C4-2B (cell line): ENCODE results near the gene TLN1.

ENCODE experiments used
- H3K27ac ChIP-seq: fragments of 450-650 bp; 2 replicates; pipeline ENCODE4 v1.5.1; 2017
- ZFX ChIP-seq: fragments of 450-650 bp; IDR thresholded peaks from 2 replicates; pipeline ENCODE4 v1.6.1; 2017
- TF ChIP-seq, protein P1 (sequence below): fragments of 450-650 bp; conservative IDR thresholded peaks from 2 replicates; pipeline ENCODE4 v1.5.1; 2017; ENCODE audit warnings: mild to moderate bottlenecking

The TLN1 gene

DNA sequence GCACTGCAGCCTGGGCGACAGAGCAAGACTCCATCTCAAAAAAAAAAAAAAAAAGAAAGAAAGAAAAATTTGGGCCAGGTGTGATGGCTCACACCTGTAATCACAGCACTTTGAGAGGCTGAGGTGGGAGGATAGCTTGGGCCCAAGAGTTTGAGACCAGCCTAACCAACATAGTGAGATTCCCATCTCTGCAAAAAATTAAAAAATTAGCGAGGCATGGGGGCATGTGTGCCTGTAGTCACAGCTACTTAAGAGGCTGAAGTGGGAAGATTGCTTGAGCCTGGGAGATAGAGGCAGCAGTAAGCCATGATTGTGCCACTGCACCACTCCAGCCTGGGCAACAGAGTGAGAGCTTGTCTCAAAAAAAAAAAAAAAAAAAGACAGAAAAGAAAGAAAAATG, 78.4 kb downstream of the TLN1 start:
- no peak overlapping the region for H3K27ac ChIP-seq
- TF ChIP-seq, protein P1, sequence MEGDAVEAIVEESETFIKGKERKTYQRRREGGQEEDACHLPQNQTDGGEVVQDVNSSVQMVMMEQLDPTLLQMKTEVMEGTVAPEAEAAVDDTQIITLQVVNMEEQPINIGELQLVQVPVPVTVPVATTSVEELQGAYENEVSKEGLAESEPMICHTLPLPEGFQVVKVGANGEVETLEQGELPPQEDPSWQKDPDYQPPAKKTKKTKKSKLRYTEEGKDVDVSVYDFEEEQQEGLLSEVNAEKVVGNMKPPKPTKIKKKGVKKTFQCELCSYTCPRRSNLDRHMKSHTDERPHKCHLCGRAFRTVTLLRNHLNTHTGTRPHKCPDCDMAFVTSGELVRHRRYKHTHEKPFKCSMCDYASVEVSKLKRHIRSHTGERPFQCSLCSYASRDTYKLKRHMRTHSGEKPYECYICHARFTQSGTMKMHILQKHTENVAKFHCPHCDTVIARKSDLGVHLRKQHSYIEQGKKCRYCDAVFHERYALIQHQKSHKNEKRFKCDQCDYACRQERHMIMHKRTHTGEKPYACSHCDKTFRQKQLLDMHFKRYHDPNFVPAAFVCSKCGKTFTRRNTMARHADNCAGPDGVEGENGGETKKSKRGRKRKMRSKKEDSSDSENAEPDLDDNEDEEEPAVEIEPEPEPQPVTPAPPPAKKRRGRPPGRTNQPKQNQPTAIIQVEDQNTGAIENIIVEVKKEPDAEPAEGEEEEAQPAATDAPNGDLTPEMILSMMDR: no peak

- no peak overlapping the region for H3K27ac ChIP-seq
- no peak for TF ChIP-seq ZFX
- TF ChIP-seq, protein P1: no peak
These were observed 79.2 kb downstream of the TLN1 start for GRCh38 chr9:35652829-35653209.

GRCh38 chr9:35651956-35652828, 79.8 kb downstream of the TLN1 start:
- H3K27ac ChIP-seq: no peak overlapping the region
- TF ChIP-seq, protein P1: no peak
- no peak for TF ChIP-seq ZFX

DNA sequence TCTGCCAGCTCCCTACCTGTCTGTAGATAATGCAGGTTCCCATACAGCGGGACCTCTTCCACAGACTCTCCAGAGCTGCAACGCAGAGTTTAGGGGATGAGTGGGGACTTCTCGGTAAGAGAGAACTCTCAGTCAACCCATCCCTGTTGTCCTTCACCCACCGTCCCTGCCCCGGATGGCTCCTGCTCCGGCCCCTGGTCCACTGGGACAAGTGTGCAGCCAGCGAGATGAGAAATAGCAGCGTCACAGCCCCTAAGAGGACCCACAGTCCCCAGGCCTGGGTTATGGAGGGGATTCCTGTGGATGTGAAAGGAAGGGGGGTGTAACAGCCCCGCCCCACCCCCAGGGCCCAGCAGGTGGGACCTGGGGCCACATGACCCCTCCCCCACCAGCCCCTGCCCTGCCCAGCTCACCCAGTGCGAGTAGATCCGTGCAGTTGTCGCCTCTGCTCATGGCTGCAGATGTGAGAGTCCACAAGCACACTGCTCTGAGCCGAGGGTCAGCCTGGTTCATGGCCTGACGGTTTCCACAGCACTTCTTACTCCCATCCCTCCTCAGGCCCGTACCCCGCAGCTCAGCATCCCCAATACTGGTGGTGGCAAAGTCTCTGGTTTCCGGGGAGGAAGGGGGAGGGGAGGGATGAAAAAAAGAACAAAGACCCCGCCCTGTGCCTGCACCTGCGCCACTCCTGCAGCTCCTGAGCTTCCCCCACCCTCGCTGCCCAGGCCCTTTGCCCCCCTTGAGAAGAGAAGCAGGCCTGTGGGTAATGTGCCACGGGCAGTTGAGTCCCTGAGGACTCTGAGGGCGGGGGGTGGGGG, 81.4 kb downstream of the TLN1 start, which contains the start of gene SIT1:
SIT1 (minus strand) TSS at position 591 of the 818 bp plus-strand sequence; CDS start at position 513, 78 bp downstream.
- TF ChIP-seq ZFX: no peak
- TF ChIP-seq, protein P1: no peak
- no peak within 1 kb of the TSS for H3K27ac ChIP-seq

DNA sequence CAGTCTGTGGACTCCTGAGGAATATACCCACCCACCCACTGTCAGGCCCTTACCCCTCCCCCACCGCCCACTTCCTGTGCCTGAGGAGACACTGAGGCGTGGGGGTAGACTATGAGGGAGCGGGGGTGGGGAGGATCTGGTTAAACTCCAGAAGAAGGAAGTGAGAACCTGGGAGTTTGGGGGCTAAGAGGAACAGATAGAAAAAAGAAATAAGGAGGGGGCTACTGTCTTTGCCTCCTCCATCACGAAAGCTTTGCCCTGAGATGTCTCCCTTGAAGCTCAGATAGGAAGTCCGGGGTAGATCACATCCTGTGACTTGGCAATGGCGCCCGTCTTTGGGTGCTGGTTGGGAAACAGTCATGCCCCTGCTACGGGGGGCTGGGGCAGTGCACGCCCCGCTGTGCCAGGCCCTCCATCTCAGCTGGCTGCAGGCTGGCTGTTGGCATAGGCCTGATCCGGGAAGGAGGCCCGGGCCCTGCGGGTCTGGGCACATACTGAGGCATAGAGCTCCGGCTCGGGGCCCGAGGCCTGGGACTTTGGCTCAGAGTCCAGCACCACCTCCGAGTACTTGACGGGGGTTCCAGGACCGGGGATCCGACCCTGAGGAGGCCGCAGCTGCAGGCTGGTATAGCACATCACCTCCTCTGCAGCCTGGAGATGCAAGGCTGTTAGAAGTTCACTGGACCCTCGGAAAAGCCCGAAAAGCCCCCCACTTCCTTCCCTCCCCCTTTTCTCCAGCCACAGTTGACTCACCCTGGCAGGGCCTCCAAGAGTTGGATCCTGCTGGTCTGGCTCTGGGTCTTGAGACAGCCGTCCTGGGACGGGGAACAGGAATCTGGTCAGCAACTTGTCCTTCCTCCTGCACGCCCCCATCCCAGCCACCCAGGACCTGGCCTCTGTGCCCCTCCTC, 82.3 kb downstream of the TLN1 start:
- no peak overlapping the region for H3K27ac ChIP-seq
- TF ChIP-seq, protein P1: no peak
